Measurements from ENCODE around the gene CEACAM6.

CEACAM6 gene

GRCh38 chr19:41799444-41800000 is 44.2 kb downstream of the CEACAM6 start:
- FAIRE-seq, result no peak

DNA sequence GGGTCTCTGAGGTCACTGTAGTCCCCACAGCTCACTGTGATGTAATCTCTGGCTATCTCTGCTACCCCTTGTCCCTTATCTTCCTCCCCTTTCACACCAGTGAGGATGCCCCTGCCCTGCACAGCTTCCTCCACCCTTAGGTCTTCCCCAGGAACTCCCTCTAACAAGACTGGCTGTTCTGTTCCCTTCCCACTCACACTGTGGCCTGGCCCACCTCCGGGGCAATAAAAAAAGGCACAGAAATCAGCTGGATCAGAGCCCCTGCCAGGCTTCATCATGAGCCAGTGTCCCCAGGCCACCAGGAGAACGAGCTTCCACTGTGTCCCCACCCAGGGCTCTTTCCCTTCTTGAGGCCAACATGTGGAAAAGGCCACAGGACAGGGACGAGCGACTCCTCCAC is 45.7 kb downstream of the CEACAM6 start:
- no peak for FAIRE-seq

DNA sequence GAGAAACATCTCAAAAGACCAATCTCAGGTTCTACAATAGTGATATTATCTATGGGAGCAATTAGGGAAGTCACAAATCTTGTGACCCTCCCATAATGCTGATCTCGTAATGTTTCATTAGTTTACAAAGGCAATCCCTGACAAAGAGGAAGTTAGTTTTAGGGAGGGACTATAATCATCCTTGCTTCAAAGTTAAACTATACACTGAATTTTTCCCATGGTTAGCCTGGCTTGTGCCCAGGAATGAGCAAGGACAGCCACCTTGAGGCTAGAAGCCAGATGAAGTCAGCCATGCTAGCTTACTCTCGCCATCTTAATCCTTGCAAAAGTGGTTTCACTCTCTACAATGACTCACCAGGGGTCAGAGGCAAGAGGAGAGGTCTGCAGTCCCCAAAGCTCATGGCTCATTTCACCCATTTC is 46.5 kb downstream of the CEACAM6 start:
- FAIRE-seq, result no peak

DNA sequence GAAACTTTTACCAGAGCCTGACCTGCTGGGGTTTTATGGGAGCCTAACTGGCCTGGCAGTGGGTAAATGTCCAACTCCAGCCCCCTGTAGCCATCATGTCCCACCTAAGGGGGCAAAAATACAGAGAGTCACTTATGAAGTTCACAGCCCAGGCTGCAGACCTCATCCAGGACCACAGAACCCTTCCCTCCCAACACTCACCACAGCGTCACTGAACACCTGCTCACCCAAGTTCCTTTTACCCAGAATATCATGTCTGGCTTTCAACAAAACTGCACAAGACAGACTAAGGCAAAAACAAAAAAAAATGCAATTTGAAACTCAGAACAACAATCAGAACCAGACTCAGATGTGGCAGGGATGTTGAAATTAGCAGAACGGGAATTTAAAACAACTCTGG is 47.4 kb downstream of the CEACAM6 start:
- no peak for FAIRE-seq

DNA sequence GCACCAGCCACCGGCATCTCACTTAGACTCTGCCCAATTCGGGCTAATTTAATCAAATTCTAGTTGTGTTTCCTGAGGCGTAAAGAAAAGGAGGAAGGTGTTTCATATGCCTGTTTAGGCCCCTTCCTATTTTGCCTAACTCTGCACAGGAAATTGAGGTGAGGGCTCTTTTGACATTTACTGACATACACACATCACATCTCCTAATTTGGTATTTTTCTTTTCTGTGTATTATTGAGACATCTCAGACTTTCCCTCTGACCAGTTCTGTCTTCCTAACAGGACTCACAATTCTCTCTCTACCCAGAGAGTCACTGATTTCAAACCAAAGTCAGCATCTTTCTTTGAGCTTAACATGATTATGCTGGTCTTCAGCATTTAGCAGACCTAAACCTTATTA is 49.0 kb downstream of the CEACAM6 start:
- no peak for FAIRE-seq

GRCh38 chr19:41807176-41807575 is 51.8 kb downstream of the CEACAM6 start:
- no peak for FAIRE-seq

DNA sequence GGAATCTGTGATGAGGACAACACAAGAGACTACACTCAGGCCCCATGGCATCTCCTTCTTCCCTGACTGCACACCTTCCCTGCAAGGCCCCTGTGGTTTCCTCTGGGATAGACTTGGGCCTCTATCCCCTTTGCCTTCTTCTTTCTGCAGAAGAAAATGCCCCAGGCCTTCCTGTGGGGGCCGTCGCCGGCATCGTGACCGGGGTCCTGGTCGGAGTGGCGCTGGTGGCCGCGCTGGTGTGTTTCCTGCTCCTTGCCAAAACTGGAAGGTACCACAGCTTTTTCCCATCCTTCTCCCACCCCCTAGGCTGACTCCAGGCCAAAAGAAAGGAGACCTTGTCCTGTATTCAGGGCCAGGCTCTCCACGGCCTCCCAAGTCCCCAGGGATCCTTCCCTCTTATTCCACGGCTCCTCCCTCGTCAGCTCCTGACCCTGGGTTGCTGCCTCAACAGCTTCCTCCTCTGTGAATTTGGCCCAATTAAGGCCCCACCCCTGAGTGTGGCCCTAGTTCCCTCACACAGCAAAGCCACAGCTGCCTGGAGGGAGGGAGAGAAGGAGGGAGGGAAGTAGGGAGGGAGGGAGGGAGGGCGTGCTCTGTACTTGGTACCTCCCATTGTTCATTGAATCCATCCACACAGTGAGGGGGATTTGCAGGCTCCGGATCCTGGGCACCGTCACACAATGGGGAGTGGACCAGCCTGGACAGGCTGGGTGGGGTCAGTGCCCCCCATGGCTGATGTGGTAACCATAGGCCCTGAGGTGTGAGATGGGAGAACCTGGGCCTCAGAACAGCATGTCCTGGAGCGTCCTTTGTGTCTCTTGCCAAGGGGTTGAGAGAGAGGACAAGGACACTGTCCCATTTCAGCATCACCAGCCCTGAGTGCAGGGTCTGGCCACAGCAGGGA is 53.6 kb downstream of the CEACAM6 start:
- FAIRE-seq, result no peak

GRCh38 chr19:41810301-41810700 is 55.0 kb downstream of the CEACAM6 start:
- FAIRE-seq, result no peak

DNA sequence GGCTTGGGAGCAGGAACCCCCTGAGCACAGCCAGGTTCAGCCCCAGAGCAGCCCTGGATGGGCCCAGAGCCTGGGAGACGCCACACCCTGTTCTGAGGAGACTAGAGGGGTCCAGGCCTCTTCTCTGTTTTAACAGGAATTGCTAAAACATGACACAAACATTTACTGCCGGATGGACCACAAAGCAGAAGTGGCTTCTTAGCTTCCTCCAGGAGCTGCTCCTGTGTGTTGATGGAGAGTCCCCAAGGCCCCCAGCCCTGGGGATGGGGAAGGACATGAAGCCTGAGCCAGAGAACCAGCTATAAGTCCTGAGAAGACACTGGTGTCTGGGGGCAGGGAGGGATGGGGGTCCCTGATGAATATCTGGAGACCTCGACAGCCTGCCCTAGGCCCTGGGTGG is 55.7 kb downstream of the CEACAM6 start:
- FAIRE-seq, result no peak

GRCh38 chr19:41811981-41812380 is 56.7 kb downstream of the CEACAM6 start:
- no peak for FAIRE-seq

DNA sequence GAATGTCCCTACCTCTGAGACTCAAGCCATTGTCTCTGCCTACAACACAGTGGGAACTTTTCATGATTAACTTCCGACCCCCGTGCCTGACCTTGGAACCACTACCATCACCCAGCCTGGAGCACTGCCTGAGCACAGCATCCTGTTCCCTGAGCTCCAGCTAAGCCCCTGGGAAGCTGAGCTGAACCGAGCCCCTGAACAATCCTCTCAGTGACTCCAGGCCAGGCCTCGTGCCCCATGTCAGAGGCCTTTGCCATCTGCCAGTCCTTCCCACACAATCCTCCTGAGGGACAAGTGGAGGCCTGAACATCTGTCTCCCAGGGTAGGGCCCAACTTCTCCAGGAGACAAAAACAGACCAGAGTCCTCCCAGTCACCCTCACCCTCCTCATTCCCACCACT is 58.6 kb downstream of the CEACAM6 start:
- FAIRE-seq, result no peak

GRCh38 chr19:41815301-41815700 is 60.0 kb downstream of the CEACAM6 start:
- no peak for FAIRE-seq

DNA sequence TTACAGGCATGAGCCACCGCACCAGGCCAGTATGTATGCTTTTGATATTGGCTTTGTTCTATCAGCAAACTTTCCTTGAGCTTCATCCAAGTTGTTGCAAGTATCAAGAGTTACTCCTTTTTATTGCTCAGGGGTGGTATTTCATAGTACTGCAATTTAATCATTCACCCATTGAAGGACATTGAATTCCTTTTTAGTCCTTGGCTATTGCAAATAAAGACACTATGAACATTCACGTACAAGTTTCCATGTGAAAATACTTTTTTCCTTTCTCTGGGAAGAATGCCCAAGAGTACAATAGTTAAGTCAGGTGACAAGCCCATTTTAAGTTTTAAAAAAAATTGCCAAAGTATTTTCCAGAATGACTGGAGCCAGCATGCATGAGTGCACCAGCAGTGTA is 61.4 kb downstream of the CEACAM6 start:
- FAIRE-seq, result no peak

DNA sequence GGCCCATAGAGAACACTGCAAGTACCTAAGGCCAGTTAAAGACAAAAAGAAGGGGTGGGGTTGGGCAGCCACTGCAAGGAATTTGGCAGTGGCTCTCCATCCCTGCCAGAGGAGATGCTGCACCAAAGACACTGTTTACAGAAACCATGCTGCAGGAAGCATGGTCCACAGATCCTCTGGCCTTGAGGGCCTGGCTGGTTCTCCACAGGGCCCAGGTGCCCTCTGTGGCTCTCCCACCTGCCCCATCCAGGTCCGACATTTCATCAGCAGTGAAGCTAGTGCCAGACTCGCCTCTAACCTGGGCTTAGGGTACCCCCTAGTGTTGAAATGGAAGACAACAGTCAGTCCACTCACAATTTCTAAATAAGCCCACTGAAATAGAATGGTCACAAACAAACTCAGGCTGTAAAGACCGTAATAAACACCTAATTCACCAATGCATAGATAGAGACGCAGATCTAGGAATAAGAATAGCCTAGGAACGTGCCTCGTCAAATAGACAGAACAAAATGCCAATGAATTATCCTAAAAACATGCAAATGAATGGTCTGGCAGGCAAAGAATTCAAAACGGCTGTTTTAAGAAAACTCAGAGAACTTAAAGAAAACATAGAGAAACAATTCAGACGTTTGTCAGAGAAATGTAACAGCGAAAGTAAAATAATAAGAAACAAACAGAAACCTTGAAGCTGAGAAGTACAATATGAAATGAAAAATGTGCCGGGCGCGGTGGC is 65.8 kb downstream of the CEACAM6 start:
- FAIRE-seq, result no peak

Measured in islet of Langerhans (tissue), 1 donor.